A673 (cell line): ENCODE data around the gene WIPF3.
"Not testable (repeated sequence)": the region's sequence is repeated elsewhere in the genome, so short reads cannot be mapped to it uniquely, and the experiment has no call there.

ENCODE experiments used
- EZH2 ChIP-seq: fragments of 200-600 bp; sonication (generic); IDR thresholded peaks from 2 replicates; pipeline ENCODE4 v1.6.1; 2017; ENCODE audit warnings: borderline replicate concordance, low read depth, mild to moderate bottlenecking, mixed read lengths, antibody characterized with exemption, low read length; ENCODE audit not compliant: poor library complexity, severe bottlenecking
- TF ChIP-seq, protein P1 (sequence below): fragments of 300-800, 200-600 bp; sonication (generic); conservative IDR thresholded peaks from 2 replicates; pipeline ENCODE4 v1.5.1; 2017; ENCODE audit warnings: low read depth, mild to moderate bottlenecking, antibody characterized with exemption, low read length, moderate library complexity, mixed read lengths

DNA sequence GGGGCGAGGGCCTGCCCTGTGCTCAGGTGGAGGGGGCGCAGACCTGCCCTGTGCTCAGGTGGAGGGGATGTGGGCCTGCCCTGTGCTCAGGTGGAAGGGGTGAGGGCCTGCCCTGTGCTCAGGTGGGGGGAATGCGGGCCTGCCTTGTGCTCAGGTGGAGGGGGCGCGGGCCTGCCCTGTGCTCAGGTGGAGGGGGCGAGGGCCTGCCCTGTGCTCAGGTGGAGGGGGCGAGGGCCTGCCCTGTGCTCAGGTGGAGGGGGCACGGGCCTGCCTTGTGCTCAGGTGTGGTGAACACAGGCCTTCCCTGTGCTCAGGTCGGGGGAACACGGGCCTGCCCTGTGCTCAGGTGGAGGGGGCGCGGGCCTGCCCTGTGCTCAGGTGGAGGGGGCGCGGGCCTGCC is 84.5 kb downstream of the WIPF3 start:
- not testable (repeated sequence) for TF ChIP-seq EZH2
- TF ChIP-seq, protein P1, sequence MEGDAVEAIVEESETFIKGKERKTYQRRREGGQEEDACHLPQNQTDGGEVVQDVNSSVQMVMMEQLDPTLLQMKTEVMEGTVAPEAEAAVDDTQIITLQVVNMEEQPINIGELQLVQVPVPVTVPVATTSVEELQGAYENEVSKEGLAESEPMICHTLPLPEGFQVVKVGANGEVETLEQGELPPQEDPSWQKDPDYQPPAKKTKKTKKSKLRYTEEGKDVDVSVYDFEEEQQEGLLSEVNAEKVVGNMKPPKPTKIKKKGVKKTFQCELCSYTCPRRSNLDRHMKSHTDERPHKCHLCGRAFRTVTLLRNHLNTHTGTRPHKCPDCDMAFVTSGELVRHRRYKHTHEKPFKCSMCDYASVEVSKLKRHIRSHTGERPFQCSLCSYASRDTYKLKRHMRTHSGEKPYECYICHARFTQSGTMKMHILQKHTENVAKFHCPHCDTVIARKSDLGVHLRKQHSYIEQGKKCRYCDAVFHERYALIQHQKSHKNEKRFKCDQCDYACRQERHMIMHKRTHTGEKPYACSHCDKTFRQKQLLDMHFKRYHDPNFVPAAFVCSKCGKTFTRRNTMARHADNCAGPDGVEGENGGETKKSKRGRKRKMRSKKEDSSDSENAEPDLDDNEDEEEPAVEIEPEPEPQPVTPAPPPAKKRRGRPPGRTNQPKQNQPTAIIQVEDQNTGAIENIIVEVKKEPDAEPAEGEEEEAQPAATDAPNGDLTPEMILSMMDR = not testable (repeated sequence)
